ENCODE results near the gene TBC1D22A.

Gene TBC1D22A

DNA sequence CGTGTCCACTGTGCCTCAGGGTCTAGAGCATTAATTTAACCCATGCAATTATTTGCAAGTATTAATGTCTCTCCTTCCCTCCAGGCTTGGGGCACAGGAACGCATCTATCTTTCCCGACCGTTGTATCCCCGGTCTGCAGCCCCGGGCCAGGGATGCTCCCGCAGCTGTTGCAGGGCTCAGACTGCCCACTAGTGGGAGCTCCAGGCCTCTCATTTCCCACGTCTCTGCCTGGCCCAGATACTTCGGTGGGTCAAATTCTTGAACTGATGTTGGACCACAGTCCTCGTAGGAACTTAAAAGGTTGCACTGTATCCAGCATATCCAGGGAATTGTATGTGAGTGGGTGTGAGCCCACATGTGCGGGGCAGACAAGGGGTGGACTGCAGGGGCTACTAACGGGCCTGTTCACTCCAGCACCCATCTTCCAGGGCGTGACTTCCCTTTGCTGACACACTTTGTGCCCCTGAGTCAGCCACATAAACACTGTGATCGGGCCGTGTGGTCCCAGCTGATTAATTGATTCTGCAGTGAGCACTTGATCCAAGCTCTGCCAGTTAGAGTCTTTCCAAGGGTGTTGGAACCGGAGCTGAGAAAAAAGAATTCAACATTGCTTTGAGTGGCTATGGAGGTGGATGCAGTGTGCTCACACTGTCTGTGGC lies 451.3 kb downstream of the TBC1D22A start:
- DNase-seq: peak; percentile 30

DNA sequence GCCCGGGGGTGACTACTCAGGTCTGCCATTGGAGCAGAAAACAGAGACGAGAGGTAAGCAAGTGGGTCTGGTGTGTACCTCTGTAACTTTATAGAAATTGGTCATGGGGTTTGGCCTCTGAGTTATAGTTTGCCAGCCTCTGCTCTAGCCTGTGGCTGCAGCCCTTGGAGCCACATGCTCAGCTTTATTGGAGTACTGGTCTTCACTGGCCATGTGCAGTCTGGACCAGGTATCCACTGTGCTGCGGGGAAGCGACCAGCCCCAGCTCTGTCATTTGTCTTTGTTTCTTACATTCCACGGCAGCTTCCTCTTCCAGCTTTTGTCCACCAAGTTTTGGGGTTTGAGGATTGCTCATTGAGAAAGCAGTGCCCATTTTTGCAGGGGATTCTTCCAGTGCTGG lies 453.4 kb downstream of the TBC1D22A start:
- no peak for DNase-seq

- no peak for DNase-seq
These were observed 456.2 kb downstream of the TBC1D22A start for GRCh38 chr22:47218671-47219070.

GRCh38 chr22:47219789-47220188 lies 457.3 kb downstream of the TBC1D22A start:
- DNase-seq: no peak

DNA sequence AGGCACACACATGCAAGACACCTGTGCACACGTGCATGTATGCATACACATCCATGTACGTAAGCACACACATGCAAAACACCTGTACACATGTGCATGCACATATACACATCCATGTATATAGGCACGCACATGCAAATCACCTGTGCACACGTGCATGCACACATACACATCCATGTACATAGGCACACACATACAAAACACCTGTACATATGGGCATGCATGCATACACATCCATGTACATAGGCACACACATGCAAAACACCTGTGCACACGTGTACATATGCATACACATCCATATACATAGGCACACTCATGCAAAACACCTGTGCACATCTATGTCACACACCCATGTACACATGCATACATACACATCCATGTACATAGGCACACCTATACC lies 458.3 kb downstream of the TBC1D22A start:
- no peak for DNase-seq

GRCh38 chr22:47221840-47222615 lies 459.6 kb downstream of the TBC1D22A start:
- DNase-seq: no peak
